Measurements from ENCODE around the gene CA7. TPM values are rescaled to one million over a fixed set of nuclear protein-coding genes. Genes with fewer than 3 reads are reported as not detected.

Gene CA7
- total and polyA plus RNA-seq, 2 donors (not counting 3 experiments of a cell fraction or from before 2014, with no cell fraction given), result not detected

DNA sequence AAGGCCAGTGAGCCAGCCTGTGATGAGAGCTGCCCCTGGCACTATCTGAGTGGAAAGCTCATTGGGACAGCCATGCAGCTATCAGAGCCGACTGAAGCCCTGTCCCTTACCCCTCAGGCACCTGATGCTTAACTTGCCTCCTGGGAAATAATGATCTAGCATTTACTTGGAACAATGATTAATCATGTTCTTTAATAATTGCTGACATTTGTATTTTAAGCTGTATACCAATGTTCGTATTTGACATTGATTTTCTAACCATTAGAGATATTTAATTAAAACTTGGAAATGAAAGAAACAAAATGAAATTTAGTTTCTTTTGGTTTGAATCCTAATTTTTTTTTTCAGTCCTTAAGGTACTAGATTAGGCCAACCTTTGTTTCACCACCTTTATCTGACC lies 46.6 kb downstream of the CA7 start:
- no peaks in the 10 kb centered on the region for H3K4me1 ChIP-seq (ENCODE audit: control insufficient read depth, extremely low read depth, insufficient read depth, low read length)
- dilution Hi-C loops (cut with MboI; ENCODE audit: extremely low pct_ligation_motif_present, low sequenced_read_pairs), result no loop called here
- H3K4me2 ChIP-seq (ENCODE audit: insufficient read depth, low read length), result no peak overlapping the region
- H3K27ac ChIP-seq (ENCODE audit: insufficient read depth, low read depth, low read length), result no peak overlapping the region
- H3K4me3 ChIP-seq (replicated peaks in 1 of 3; ENCODE audit: insufficient read depth in 1 of 3, low read depth in 1 of 3, low read length in 3 of 3), result no peak overlapping the region
- DNase-seq (ENCODE audit: low read depth, low spot score) (no peak), FAIRE-seq (no peak)
- H3K27me3 ChIP-seq (ENCODE audit: control insufficient read depth in 2 of 2, insufficient read depth in 2 of 2, low read length in 2 of 2), result no peaks in the 10 kb centered on the region
- no peak overlapping the region for H3K9ac ChIP-seq (replicated peaks; ENCODE audit: extremely low read depth, insufficient read depth, low read length)
- no peaks in the 10 kb centered on the region for H3K79me2 ChIP-seq (ENCODE audit: control insufficient read depth, insufficient read depth, low read length)
- TF ChIP-seq MYC (IDR thresholded peaks at IDR 0.05; ENCODE audit: low read depth, low read length) (no peak), EZH2 (IDR thresholded peaks at IDR 0.05; ENCODE audit: borderline replicate concordance, low read depth, low read length, severe bottlenecking) (no peak), FOS (IDR thresholded peaks at IDR 0.05; ENCODE audit: borderline replicate concordance, insufficient read depth, low read length) (no peak), GATA2 (IDR thresholded peaks at IDR 0.05; ENCODE audit: insufficient read depth, insufficient read length, low read depth, low read length) (no peak), POLR2AphosphoS5 (IDR thresholded peaks at IDR 0.05; ENCODE audit: insufficient read depth, low read depth, low read length) (no peak), JUN (IDR thresholded peaks at IDR 0.05; ENCODE audit: borderline replicate concordance, insufficient read depth, insufficient read length, low read depth) (no peak)
- TF ChIP-seq, protein P1, sequence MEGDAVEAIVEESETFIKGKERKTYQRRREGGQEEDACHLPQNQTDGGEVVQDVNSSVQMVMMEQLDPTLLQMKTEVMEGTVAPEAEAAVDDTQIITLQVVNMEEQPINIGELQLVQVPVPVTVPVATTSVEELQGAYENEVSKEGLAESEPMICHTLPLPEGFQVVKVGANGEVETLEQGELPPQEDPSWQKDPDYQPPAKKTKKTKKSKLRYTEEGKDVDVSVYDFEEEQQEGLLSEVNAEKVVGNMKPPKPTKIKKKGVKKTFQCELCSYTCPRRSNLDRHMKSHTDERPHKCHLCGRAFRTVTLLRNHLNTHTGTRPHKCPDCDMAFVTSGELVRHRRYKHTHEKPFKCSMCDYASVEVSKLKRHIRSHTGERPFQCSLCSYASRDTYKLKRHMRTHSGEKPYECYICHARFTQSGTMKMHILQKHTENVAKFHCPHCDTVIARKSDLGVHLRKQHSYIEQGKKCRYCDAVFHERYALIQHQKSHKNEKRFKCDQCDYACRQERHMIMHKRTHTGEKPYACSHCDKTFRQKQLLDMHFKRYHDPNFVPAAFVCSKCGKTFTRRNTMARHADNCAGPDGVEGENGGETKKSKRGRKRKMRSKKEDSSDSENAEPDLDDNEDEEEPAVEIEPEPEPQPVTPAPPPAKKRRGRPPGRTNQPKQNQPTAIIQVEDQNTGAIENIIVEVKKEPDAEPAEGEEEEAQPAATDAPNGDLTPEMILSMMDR (IDR thresholded peaks at IDR 0.05; ENCODE audit: extremely low read depth in 1 of 2, insufficient read depth in 1 of 2, low read depth in 1 of 2, low read length in 2 of 2), result no peak
- TF ChIP-seq, protein P2, sequence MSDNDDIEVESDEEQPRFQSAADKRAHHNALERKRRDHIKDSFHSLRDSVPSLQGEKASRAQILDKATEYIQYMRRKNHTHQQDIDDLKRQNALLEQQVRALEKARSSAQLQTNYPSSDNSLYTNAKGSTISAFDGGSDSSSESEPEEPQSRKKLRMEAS (IDR thresholded peaks at IDR 0.05; ENCODE audit: insufficient read depth, insufficient read length), result no peak
- no peak overlapping the region for H2AFZ ChIP-seq (ENCODE audit: low read depth, low read length)
- intact Hi-C loops (cut with micrococcal nuclease), result loop anchor here (10.0 kb wide), 1 partner anchor 1964 kb away; no protein-coding TSS in a partner anchor
- H3K9me3 ChIP-seq (replicated peaks; ENCODE audit: control insufficient read depth, insufficient read depth, low read length), result no peaks in the 10 kb centered on the region
- no TSS peak for BruUV-seq (replicated peaks)
- H4K20me1 ChIP-seq (replicated peaks; ENCODE audit: control insufficient read depth, extremely low read depth, insufficient read depth, low read length), result peaks cover 4% of the 10 kb centered on the region
- POLR2A ChIA-PET, result no interaction called here
- no peaks in the 10 kb centered on the region for H3K9me1 ChIP-seq (replicated peaks; ENCODE audit: control insufficient read depth, extremely low read depth, insufficient read depth, low read length)
- CTCF ChIA-PET, result interaction anchor here (0.8 to 1.8 kb wide), 6 partner anchors 9 to 245 kb away, joined by 3 to 12 read pairs (median 5); partner anchors contain the start of genes CDH16 and NAE1
- no peaks in the 10 kb centered on the region for H3K36me3 ChIP-seq (ENCODE audit: control insufficient read depth in 2 of 2, extremely low read depth in 1 of 2, insufficient read depth in 2 of 2, low read length in 2 of 2)
